Measurements from ENCODE around the gene TMEM187. TPM values are rescaled to one million over a fixed set of nuclear protein-coding genes. Genes with fewer than 3 reads are reported as not detected.

The TMEM187 gene
- total and polyA plus RNA-seq, 3 donors from 2014 or later = 6.1 to 15.7 (median 13.1) TPM

DNA sequence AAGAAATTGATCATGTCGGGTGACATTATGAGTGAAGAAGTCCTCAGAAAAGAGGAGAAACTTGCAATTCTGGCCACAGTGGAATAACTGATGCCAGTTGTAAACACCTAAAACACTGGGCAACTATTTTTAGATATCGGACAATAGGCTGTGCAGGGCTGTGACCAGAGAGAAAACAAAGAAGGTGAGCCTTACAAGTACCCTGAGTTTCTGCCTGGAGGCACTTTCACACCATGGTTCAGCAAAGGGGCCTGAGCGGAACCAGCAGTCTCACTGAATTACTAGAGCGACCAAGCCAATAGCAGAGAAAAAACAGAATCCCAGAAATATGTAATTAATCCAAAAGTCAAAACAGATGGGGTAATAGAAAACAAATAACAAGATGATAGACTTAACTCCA is 36.0 kb downstream of the TMEM187 start:
- TF ChIP-seq, protein P1, sequence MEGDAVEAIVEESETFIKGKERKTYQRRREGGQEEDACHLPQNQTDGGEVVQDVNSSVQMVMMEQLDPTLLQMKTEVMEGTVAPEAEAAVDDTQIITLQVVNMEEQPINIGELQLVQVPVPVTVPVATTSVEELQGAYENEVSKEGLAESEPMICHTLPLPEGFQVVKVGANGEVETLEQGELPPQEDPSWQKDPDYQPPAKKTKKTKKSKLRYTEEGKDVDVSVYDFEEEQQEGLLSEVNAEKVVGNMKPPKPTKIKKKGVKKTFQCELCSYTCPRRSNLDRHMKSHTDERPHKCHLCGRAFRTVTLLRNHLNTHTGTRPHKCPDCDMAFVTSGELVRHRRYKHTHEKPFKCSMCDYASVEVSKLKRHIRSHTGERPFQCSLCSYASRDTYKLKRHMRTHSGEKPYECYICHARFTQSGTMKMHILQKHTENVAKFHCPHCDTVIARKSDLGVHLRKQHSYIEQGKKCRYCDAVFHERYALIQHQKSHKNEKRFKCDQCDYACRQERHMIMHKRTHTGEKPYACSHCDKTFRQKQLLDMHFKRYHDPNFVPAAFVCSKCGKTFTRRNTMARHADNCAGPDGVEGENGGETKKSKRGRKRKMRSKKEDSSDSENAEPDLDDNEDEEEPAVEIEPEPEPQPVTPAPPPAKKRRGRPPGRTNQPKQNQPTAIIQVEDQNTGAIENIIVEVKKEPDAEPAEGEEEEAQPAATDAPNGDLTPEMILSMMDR (IDR thresholded peaks at IDR 0.05) = no peak
- no peak for TF ChIP-seq POLR2A (IDR thresholded peaks at IDR 0.05)
- H3K4me3 ChIP-seq = no peak overlapping the region
- H3K36me3 ChIP-seq (ENCODE audit: low read depth, missing control alignments) = no peaks in the 10 kb centered on the region
- H3K4me1 ChIP-seq = peaks cover 14% of the 10 kb centered on the region
- no peaks in the 10 kb centered on the region for H3K27me3 ChIP-seq
- H3K9me3 ChIP-seq = no peaks in the 10 kb centered on the region
- WGBS, 2 donors = 66 to 91% methylated on average over 4 of the region's 4 CpGs
- intact Hi-C loops (cut with DNase I; ENCODE audit: low total_unique reads) = no loop called here
- no peak overlapping the region for H3K27ac ChIP-seq
- DNase-seq = no peak

DNA sequence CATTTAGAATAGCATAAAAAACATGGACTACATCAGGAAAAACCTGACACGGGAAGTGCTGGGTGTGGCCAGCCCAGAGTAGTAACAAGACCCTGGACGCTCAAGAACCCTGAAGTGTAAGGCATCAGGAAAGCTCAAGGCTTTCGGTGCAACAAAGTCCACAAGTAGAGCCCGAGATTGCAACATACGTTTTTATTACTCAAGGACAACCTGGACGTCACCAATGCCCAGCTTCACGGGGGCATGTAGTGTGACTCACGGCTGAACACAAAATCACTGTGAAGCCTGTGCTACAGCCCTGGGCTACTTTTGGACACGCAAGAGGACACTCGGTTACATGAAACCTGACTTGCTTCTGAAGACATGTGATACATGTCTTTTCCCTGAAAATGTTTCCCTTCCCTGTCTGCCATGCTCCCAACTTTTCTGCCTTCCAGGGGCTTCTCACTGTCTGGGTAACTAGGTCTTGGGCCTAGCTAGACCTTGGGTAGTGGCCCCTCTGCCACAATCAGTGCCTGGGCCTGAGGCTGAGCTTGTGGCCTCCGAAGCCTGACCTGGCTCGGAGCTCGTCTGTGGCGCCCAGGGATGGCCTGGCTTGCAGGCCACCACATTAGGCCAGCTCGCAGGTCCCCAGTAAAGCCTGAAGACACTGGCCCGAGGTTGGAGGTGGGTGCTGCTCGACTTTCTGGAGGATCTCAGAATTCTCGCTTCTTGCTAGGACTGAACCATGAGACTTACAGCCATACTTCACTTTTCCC is 38.0 kb downstream of the TMEM187 start:
- WGBS, 2 donors = 64 to 70% methylated on average over 10 to 18 of the region's 18 CpGs
- peak; percentile 58 for DNase-seq
- intact Hi-C loops (cut with DNase I; ENCODE audit: low total_unique reads) = no loop called here
- Histone ChIP-seq H3K27ac (peak overlapping the region in 1 of 2 donors; percentile 24), H3K4me1 (peaks cover 14% of the 10 kb centered on the region), H3K4me3 (no peak overlapping the region), H3K36me3 (ENCODE audit: low read depth, missing control alignments) (no peaks in the 10 kb centered on the region), H3K9me3 (no peaks in the 10 kb centered on the region), H3K27me3 (no peaks in the 10 kb centered on the region)
- no peak for TF ChIP-seq POLR2A (IDR thresholded peaks at IDR 0.05)
- TF ChIP-seq, protein P1 (IDR thresholded peaks at IDR 0.05) = no peak

DNA sequence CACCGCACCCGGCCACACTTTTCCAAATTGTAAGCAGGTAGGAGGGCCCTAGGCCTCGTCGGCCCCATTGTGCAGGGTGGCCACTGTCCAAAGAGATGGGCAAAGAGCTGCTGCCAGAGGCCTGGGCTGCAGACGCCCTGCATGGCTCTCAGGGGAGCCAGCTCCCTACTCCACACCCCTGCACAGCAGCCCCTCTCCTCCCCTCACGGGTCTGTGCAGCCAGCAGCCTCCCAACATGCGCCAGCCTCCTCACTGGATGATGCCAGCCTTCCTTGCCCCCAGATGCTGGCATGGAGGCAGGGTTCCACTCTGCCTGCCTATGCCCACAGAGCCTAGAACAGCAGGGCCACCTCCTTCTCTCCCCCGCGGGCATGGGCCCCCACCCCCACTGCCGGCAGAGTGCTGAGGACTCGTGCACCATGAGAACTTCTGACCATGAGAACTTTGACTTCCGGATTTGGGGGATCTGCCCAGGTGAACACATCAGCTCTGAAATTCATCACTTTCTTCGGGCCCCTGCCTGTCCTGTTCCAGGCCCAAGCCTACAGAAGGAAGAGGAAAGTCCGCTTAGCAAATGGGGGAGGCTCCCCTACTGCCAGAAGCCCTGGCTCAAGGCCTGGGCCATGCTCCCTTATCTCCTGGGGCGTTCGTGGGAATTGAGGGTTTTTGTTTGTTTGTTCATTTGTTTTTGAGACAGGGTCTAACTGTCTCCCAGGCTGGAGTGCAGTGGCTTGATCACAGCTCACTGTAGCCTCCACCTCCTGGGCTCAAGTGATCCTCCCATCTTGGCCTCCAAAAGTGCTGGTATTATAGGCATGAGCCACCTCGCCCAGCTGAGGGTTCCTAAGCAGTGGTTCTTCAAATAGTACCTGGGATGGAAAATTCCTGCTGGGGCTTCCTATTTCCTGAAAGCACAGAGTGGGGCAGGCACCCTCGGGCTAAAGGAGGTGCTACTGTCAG is 39.1 kb downstream of the TMEM187 start:
- H3K9me3 ChIP-seq = no peaks in the 10 kb centered on the region
- no peak overlapping the region for H3K4me3 ChIP-seq
- H3K27me3 ChIP-seq = no peaks in the 10 kb centered on the region
- intact Hi-C loops (cut with DNase I; ENCODE audit: low total_unique reads) = no loop called here
- TF ChIP-seq, protein P1 (IDR thresholded peaks at IDR 0.05) = no peak
- no peak for TF ChIP-seq POLR2A (IDR thresholded peaks at IDR 0.05)
- H3K27ac ChIP-seq = peak overlapping the region in 1 of 2 donors; percentile 24
- 64 to 80% methylated on average over 2 to 18 of the region's 18 CpGs for WGBS, 2 donors
- H3K36me3 ChIP-seq (ENCODE audit: low read depth, missing control alignments) = no peaks in the 10 kb centered on the region
- no peak for DNase-seq
- H3K4me1 ChIP-seq = peaks cover 14% of the 10 kb centered on the region

DNA sequence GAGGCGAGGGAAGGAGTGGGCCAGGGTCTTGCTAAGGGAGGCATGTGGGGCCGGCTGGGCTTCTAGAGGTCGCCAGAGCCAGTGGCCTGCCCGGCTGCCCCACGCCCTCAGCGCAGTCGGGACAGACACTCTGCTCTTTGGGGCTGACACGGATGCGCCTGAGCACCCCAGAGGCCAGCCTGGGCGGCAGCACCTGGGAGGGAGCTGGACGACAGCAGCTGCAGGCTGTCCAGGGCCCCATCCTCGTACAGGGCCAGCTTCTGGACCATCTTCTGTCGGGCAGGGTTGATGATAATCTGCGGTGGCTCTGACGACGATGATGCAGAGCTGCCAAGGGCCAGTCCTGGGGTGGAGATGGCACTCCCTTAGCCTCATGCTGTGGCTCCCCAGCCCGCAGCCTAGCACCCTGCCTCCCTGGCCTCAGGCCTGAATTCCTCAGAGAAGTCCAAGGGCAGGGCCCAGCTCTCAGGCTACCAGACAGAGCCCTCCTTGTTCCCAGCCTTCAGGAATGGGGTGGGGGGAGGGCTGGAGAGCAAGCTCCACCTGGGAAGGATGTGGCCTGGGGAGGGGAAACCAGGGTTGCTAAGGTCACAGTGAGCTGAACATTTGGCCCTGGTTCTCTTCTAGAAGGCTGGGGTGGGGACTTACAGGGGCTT is 39.9 kb downstream of the TMEM187 start:
- DNase-seq = peak; percentile 78
- TF ChIP-seq POLR2A (IDR thresholded peaks at IDR 0.05) = no peak
- TF ChIP-seq, protein P1 (IDR thresholded peaks at IDR 0.05) = no peak
- 54% methylated on average over 8 of the region's 17 CpGs; no CpG with 5 or more reads in 1 of the 2 donors for WGBS, 2 donors
- intact Hi-C loops (cut with DNase I; ENCODE audit: low total_unique reads) = no loop called here
- H3K36me3 ChIP-seq (ENCODE audit: low read depth, missing control alignments) = no peaks in the 10 kb centered on the region
- peak overlapping the region; percentile 45 to 63 for H3K27ac ChIP-seq
- H3K9me3 ChIP-seq = no peaks in the 10 kb centered on the region
- no peaks in the 10 kb centered on the region for H3K27me3 ChIP-seq
- H3K4me1 ChIP-seq = peaks cover 14% of the 10 kb centered on the region
- no peak overlapping the region for H3K4me3 ChIP-seq
